Panc1 (cell line): Measurements from ENCODE around the gene PHETA2. TPM values are rescaled to one million over a fixed set of nuclear protein-coding genes. Genes with fewer than 3 reads are reported as not detected.

Source experiments
- ATAC-seq: fragments of 200-7000 bp; cut with Tn5 transposase; 2 replicates; pipeline ENCODE4 v1.9.1; 2020; ENCODE audit warnings: mild to moderate bottlenecking, moderate library complexity
- BruUV-seq: library from RNA; stranded (reverse); fragments of 400-500 nt; replicated peaks from 2 replicates; lab custom pipeline; 2021; lab: Mats Ljungman, UMichigan
- CTCF ChIA-PET: fragments of 300-600 bp; sonication (Branson Sonifier 250); formaldehyde crosslinking; loops from one replicate; lab custom pipeline; 2022; ENCODE audit warnings: antibody characterized with exemption; lab: Charles Lee
- POLR2A ChIA-PET: fragments of 300-600 bp; sonication (Branson Sonifier 250); formaldehyde crosslinking; loops from one replicate; lab custom pipeline; 2022; ENCODE audit warnings: antibody characterized with exemption; lab: Charles Lee
- DNase-seq: peaks from one replicate; pipeline ENCODE4 v3.0.0-alpha.2; 2010; ENCODE audit warnings: low read depth, low spot score
- H3K27ac ChIP-seq: 2 replicates; pipeline ENCODE4 v1.5.1; 2011; ENCODE audit warnings: mild to moderate bottlenecking, low read length, inconsistent platforms
- H3K27me3 ChIP-seq: fragments of 200-500 bp; sonication (Bioruptor generic); 2 replicates; pipeline ENCODE4 v1.6.0; 2014; ENCODE audit warnings: low read length, inconsistent platforms; ENCODE audit not compliant: control insufficient read depth, insufficient read depth
- H3K36me3 ChIP-seq: fragments of 200-500 bp; sonication (Bioruptor generic); 2 replicates; pipeline ENCODE4 v1.5.1; 2014; ENCODE audit warnings: inconsistent platforms, mild to moderate bottlenecking, low read length, moderate library complexity; ENCODE audit not compliant: control insufficient read depth, insufficient read depth
- H3K4me1 ChIP-seq: 2 replicates; pipeline ENCODE4 v1.5.1; 2011; ENCODE audit warnings: inconsistent platforms, mild to moderate bottlenecking, low read length, moderate library complexity; ENCODE audit not compliant: control insufficient read depth, insufficient read depth
- H3K4me3 ChIP-seq, 2 experiments: 2 replicates each; pipeline ENCODE4 v1.5.1; 2011 to 2012; ENCODE audit warnings: low read depth in 2 of 2, low read length in 2 of 2, mild to moderate bottlenecking in 2 of 2, inconsistent platforms in 1 of 2, moderate library complexity in 1 of 2
- H3K9me3 ChIP-seq: fragments of 200-500 bp; sonication (Bioruptor generic); 2 replicates; pipeline ENCODE4 v1.5.1; 2014; ENCODE audit warnings: low read depth, mild to moderate bottlenecking, inconsistent platforms, low read length, moderate library complexity; ENCODE audit not compliant: control insufficient read depth, insufficient read depth
- POLR2AphosphoS5 ChIP-seq: IDR thresholded peaks from 2 replicates; pipeline ENCODE4 v1.6.1; 2012; ENCODE audit warnings: mild to moderate bottlenecking, low read depth, low read length, moderate library complexity
- SIN3A ChIP-seq: IDR thresholded peaks from 2 replicates; pipeline ENCODE4 v1.6.1; 2012; ENCODE audit warnings: low read depth, mild to moderate bottlenecking, low read length, moderate library complexity, borderline replicate concordance; ENCODE audit not compliant: insufficient read depth
- TCF7L2 ChIP-seq: IDR thresholded peaks from 2 replicates; pipeline ENCODE4 v1.6.1; 2011; ENCODE audit warnings: mild to moderate bottlenecking, low read depth, low read length, inconsistent platforms
- in situ Hi-C: cut with HindIII; loops from 2 replicates; pipeline ENCODE4 v1.10.0; 2016; ENCODE audit warnings: low sequenced_read_pairs, low pct_unique_long_range_greater_than_20kb
- intact Hi-C: fragments of 100-400 bp; cut with micrococcal nuclease; formaldehyde crosslinking; loops from one replicate; pipeline ENCODE4 v1.10.0; 2022; ENCODE audit not compliant: unreplicated experiment
- total RNA-seq: library from RNA; stranded (reverse); gene quantifications from one replicate; pipeline ENCODE4 v1.2.1, GENCODE V29; 2021; ENCODE audit not compliant: unreplicated experiment
- TF ChIP-seq, protein P1 (sequence below): fragments of 450-650 bp; IDR thresholded peaks from 2 replicates; pipeline ENCODE4 v1.5.1; 2017; ENCODE audit warnings: mild to moderate bottlenecking
- TF ChIP-seq, protein P2 (sequence below), 2 experiments: IDR thresholded peaks; 2 replicates each; pipeline ENCODE4 v1.6.1; 2011 to 2012; ENCODE audit warnings: low read depth in 2 of 2, control low read depth in 1 of 2, low read length in 1 of 2, mild to moderate bottlenecking in 1 of 2, moderate library complexity in 1 of 2; ENCODE audit not compliant: insufficient read depth in 1 of 2

The PHETA2 gene
- total RNA-seq, 1 experiment from 2014 or later: 1.3 TPM

DNA sequence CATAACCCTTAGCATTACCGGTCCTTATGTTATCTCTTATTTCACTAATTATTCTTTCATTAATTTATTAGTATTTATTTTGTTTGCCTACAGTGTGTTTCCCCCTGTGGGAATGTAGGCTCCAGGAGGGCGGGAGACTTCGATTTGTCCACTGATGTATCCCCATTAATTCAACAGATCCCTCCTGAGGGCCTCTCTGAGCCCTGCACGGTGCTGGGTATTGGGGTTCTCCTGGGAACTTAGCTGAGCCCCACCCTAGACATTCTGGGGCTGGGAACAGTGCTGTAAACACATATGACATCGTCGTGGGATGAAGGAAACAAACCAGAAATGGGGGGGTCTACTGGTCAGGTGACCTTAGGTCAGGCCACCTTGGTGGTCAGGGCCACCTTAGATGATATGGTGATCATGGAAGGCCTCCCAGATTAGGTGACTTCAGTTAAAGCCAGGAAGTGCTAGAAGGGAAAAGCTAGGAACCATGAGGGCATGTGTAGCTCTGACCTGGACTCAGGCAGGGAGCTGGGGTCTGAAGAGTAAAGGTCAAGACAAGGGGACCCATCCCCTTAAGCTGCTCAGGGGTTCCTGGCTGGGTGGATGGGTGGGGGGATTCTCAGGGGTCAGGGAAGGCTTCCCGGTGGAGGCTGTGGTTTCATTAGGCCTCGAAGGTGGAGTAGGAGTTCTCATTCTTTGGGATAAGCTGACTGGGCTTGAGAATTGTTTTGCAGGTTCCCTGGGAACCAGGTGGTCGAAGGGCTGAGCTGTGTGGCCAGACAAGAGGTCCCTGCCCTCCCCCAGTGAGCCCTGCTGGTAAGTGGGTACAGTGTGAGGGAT lies 1.0 kb downstream of the PHETA2 start:
- CTCF ChIA-PET: interaction anchor here (0.6 kb wide), 1 partner anchor 107 kb away, joined by 3 read pairs; no protein-coding TSS in a partner anchor
- H3K27ac ChIP-seq: no peak overlapping the region

DNA sequence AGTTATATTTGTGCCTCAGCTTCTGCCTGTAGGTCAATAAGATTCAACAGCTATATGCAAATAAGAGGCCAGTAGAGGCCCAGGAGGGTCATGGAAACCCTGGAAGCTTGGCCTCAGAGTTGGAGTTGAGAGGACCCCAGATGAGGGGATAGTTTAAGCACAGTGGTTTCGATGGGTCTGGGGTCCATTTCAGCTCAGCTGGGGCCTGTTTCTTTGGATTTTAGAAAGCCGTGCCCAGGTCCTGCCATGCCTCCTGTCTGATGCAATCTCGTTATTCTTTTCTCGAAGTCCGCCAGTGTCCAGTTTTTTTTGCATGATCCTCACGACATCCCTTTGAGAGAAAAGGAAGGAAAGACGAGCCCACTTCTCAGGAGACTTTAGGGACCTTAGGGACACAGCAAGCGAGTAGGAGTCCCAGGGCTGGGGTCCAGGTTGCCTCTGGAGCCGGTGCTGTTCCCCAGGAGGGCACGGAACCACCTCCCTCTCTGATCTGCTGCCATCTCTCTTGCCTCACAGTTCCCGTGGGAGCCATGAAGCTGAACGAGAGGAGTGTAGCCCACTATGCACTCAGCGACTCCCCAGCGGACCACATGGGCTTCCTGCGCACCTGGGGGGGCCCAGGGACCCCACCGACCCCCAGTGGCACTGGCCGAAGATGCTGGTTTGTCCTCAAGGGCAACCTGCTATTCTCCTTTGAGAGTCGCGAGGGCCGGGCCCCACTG lies 2.9 kb downstream of the PHETA2 start:
- Histone ChIP-seq H3K27ac (no peak overlapping the region), H3K27me3 (no peaks in the 10 kb centered on the region), H3K4me1 (peaks cover 10% of the 10 kb centered on the region), H3K4me3 (no peak overlapping the region), H3K36me3 (no peaks in the 10 kb centered on the region; the same call in 1 of the 2 replicates), H3K9me3 (no peaks in the 10 kb centered on the region)
- ChIA-PET POLR2A (no interaction called here), CTCF (no interaction called here)
- intact Hi-C loops (no loop called here), in situ Hi-C loops (no loop called here)
- no peak for TF ChIP-seq POLR2AphosphoS5
- no peak for TF ChIP-seq TCF7L2
- TF ChIP-seq, protein P1, sequence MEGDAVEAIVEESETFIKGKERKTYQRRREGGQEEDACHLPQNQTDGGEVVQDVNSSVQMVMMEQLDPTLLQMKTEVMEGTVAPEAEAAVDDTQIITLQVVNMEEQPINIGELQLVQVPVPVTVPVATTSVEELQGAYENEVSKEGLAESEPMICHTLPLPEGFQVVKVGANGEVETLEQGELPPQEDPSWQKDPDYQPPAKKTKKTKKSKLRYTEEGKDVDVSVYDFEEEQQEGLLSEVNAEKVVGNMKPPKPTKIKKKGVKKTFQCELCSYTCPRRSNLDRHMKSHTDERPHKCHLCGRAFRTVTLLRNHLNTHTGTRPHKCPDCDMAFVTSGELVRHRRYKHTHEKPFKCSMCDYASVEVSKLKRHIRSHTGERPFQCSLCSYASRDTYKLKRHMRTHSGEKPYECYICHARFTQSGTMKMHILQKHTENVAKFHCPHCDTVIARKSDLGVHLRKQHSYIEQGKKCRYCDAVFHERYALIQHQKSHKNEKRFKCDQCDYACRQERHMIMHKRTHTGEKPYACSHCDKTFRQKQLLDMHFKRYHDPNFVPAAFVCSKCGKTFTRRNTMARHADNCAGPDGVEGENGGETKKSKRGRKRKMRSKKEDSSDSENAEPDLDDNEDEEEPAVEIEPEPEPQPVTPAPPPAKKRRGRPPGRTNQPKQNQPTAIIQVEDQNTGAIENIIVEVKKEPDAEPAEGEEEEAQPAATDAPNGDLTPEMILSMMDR: no peak
- TF ChIP-seq SIN3A: no peak
- TF ChIP-seq, protein P2, sequence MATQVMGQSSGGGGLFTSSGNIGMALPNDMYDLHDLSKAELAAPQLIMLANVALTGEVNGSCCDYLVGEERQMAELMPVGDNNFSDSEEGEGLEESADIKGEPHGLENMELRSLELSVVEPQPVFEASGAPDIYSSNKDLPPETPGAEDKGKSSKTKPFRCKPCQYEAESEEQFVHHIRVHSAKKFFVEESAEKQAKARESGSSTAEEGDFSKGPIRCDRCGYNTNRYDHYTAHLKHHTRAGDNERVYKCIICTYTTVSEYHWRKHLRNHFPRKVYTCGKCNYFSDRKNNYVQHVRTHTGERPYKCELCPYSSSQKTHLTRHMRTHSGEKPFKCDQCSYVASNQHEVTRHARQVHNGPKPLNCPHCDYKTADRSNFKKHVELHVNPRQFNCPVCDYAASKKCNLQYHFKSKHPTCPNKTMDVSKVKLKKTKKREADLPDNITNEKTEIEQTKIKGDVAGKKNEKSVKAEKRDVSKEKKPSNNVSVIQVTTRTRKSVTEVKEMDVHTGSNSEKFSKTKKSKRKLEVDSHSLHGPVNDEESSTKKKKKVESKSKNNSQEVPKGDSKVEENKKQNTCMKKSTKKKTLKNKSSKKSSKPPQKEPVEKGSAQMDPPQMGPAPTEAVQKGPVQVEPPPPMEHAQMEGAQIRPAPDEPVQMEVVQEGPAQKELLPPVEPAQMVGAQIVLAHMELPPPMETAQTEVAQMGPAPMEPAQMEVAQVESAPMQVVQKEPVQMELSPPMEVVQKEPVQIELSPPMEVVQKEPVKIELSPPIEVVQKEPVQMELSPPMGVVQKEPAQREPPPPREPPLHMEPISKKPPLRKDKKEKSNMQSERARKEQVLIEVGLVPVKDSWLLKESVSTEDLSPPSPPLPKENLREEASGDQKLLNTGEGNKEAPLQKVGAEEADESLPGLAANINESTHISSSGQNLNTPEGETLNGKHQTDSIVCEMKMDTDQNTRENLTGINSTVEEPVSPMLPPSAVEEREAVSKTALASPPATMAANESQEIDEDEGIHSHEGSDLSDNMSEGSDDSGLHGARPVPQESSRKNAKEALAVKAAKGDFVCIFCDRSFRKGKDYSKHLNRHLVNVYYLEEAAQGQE (IDR thresholded peaks at IDR 0.05; ENCODE audit: insufficient read depth in 1 of 2, low read depth in 2 of 2, low read length in 1 of 2): no peak
- no peak for DNase-seq
- BruUV-seq: no TSS peak
- no peak for ATAC-seq

More for the DNA sequence above, 1.0 kb downstream of the PHETA2 start:
- Histone ChIP-seq H3K4me3 (no peak overlapping the region), H3K9me3 (no peaks in the 10 kb centered on the region), H3K27me3 (no peaks in the 10 kb centered on the region), H3K36me3 (no peaks in the 10 kb centered on the region; the same call in 1 of the 2 replicates), H3K4me1 (peaks cover 5% of the 10 kb centered on the region)
- ATAC-seq (no peak), DNase-seq (no peak)
- TF ChIP-seq, protein P2 (IDR thresholded peaks at IDR 0.05; ENCODE audit: insufficient read depth in 1 of 2, low read depth in 2 of 2, low read length in 1 of 2): no peak
- TF ChIP-seq SIN3A (no peak), POLR2AphosphoS5 (no peak), TCF7L2 (no peak)
- intact Hi-C loops (loop anchor here (5.0 kb wide), 1 partner anchor 108 kb away; the partner anchor contains the start of gene SEPTIN3), in situ Hi-C loops (no loop called here)
- POLR2A ChIA-PET: no interaction called here
- BruUV-seq: no TSS peak
